Body of pancreas (tissue), 4 donors: ENCODE results near the gene FAM111B.

Experiments used
- CTCF ChIP-seq, 7 experiments: fragments of 450-650 bp in 4 of 7; fragments of 200-600 bp in 3 of 7; sonication (generic) in 3 of 7; IDR thresholded peaks; one replicate each; pipeline ENCODE4 v1.5.1; 2016 to 2019; ENCODE audit warnings: antibody characterized with exemption in 7 of 7
- POLR2A ChIP-seq, 3 donors: fragments of 450-650 bp; IDR thresholded peaks; one replicate each; pipeline ENCODE4 v1.6.1; 2016; ENCODE audit warnings: antibody characterized with exemption in 3 of 3, mild to moderate bottlenecking in 2 of 3

- no peak for TF ChIP-seq CTCF (IDR thresholded peaks at IDR 0.05)
- TF ChIP-seq POLR2A (IDR thresholded peaks at IDR 0.05) = no peak
Measured at GRCh38 chr11:59151761-59152160, 44.7 kb downstream of the FAM111B start.
